Effector CD8-positive, alpha-beta T cell (primary cell): ENCODE results near the gene FAM136A.
"Not testable (repeated sequence)": the region's sequence is repeated elsewhere in the genome, so short reads cannot be mapped to it uniquely, and the experiment has no call there.

Experiments
- DNase-seq: peaks from one replicate; lab custom pipeline; 2025; lab: John Stamatoyannopoulos, UW

Gene FAM136A

DNA sequence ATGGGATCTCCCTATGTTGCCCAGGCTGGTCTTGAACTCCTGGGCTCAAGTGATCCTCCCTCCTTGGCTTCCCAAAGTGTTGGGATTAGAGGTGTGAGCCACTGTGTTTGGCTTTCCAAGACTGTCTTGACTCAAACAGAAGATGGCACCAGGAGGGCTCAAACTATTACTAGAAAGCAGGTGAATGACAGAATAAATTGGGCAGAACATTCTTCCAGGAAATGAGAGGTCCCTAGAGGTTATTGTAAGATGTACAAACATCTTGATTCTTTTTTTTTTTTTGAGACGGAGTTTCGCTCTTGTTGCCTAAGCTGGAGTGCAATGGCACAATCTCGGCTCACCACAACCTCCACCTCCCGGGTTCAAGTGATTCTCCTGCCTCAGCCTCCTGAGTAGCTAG, 4.0 kb downstream of the FAM136A start:
- DNase-seq: not testable (repeated sequence)

DNA sequence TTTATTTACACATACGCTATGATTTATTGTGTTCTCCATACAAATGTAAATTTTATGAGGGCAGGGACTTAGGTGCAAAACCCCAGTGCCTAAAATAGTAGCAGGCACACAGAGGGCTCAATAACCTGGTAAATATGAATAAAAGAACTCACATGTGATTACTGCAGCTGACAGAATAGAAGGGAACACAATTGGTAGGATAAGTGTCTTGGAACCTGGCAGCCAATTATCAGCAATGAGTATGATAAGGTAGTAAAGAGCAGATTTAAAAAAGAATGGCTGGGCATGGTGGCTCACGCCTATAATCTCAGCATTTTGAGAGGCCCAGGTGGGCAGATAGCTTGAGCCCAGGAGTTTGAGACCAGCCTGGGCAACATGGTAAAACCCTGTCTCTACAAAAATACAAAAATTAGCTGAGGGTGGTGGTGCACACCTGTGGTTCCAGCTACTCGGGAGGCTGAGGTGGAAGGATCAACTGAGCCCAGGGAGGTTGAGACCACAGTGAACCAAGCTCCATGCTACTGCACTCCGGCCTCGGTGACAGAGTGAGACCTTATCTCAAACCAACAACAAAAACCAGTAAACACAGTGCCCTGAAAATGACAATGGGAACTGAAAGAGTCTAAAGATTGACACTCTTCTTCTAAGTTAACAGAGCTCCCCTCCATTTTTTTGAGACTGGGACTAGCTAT, 18.2 kb downstream of the FAM136A start:
- no peak for DNase-seq

DNA sequence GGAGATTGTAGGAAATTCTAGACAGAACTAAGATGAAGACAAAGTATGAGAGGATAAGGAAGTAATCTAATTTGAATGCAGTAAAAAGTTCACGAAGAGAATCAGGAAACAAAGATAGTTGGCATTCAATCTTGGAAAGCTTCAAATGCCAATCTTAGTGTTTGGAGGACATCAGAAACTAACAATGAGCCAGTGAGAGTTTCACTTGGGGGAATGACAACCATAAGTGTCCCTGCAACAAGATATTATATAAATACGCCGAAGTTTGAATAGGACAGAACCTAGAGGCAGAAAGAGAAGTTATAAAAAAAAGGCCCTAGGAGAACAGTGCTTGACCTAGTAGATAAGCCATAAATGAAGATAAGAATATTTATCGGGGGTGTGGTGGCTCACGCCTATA, 19.4 kb downstream of the FAM136A start:
- DNase-seq: no peak

DNA sequence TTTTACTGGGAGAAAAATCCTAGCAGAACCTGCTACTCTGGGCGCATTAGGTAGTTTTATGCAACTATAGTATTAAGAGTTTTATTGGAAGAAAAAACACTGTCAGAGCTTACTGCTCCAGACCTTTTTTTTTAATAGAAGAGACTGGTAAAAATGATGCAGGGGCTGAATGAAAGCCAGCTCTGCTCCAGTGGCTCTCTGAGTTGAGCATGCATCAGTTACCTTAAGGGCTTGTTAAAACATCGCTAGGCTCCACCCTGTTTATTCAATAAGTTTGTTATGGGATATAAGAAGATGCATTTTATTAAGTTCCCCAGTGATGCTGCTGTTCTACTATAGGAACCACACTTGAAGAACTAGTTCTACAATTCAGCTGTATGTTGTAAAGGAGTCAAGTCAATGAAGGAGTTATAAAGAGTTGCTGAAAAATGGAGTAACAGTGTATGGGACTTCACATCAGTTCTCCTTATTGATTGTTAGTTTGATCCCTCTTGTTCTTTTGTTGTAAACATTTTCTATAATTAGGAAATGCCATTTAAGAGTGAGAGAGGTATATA, 21.5 kb downstream of the FAM136A start:
- no peak for DNase-seq

DNA sequence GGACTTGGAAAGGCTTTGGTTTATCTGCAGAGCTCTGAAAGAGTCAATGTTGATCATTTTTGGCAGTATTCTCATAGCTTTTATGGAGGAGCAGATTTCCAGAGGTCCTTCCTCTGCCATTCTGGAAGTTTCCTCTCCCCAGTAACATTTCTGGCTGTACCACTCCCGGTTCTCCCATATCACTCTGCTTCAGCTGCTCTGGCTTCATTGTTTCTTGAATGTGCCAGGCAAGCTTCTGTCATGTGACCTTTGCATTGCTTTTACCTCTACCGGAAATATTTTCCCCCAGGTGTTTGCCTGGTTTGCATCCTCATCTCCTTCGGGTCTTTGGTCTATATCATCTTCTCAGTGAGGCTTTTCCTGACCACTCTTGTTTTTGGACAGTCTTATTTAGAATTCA, 31.5 kb downstream of the FAM136A start:
- no peak for DNase-seq

DNA sequence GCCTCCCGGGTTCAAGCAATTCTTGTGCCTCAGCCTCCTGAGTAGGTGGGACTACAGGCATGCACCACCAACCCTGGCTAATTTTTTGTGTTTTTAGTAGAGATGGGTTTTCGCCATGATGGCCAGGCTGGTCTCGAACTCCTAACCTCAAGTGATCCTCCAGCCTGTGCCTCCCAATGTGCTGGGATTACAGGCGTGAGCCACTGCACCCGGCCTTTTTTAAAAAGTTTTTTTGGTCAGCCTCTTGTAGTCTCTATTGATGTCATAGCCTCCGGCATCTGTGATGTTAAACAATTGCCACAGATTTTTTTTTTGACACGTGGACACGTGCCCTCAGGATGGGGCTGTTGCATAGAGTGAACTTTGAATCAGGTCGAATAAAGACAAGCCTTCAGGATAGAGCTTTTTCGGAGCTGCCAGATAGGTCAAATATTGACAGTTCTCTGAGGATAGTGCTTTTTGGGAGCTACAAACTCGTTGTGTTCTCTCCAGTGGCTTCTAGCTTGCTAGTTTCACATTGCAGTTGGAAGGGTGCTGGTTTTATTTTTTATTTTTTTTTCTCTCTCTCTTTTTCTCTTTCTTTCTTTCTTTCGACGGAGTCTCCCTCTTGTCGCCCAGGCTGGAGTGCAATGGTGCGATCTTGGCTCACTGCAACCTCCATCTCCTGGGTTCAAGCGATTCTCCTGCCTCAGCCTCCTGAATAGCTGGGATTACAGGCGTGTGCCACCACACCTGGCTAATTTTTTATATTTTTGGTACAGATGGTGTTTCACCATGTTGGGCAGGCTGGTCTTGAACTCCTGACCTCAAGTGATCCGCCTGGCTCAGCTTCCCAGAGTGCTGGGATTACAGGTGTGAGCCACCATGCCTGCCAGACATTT, 32.2 kb downstream of the FAM136A start:
- DNase-seq: not testable (repeated sequence)

DNA sequence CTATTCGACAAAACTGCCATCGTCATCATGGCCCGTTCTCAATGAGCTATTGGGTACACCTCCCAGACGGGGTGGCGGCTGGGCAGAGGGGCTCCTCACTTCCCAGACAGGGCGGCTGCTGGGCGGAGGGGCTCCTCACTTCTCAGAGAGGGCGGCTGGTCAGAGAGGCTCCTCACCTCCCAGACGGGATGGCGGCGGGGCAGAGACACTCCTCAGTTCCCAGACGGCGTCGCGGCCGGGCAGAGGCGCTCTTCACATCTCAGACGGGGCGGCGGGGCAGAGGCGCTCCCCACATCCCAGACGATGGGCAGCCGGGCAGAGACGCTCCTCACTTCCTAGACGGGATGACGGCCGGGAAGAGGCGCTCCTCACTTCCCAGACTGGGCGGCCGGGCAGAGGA, 34.9 kb downstream of the FAM136A start:
- not testable (repeated sequence) for DNase-seq

DNA sequence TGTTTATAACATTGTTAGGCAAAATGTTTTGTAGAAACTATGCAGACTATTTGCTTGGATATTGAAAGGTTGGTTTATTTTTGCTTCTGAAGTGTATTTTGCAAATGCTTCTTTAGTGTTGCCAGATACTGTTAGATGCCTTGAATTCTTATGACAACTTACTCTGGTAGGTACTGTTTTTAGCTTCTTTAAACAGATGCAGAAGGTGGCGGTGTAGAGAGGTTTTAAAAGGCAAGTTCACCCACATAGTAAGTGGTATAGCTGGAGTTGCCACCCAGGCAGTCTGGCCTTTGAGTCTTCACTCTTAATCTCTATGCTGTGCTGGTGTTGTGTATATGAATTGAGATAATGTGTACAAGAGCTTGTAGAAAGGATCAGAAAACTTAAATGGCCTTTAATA, 40.4 kb downstream of the FAM136A start:
- no peak for DNase-seq

DNA sequence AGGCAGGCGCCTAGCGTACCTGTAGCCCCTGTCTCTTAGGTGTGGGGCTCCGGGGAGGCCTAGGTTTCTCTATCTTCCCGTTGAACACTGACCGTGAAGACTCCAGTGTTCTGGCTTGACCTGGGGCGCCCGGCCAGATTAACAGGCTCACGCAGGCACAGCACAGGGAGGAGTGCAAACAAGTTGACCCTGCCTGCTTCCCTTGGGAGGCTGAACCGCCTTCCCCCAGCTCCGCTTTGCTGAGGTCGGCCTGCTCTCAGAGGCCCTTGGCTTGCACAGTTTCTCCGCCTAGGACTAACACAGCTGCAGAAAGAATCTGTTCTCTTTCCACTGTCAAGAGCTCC, 43.4 kb downstream of the FAM136A start:
- no peak for DNase-seq

DNA sequence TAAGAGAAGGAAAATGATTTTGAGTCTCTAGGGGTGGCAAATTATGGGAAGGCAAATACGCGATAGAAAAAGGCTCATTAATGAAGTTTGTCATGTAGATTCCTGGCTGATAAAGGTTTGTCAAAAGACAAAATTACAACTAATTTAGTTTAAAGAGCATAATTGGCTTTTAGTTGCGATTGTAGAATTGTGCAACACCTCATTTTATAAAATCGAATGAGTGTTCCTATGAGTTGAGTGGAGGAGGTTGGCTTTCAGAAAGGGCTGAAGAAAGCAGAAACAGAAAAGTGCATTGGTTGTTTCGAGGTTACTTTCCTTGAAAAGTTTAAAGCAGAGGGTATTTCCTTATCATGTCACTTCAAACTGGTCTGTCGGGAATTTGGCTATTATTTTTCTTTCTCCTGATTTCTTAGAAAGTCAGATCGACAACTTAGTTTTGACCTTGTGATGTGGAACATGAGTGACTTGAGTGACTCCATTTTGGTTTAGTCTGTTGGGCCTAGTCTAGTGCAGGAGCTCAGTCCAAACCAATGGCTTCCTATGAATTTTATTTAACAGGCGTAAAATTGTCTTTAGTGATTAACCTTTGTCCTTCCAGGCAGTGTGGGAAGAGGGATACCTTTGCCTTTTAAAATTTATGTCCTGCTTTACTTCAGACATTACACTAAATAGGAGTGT, 46.1 kb downstream of the FAM136A start:
- DNase-seq: no peak

DNA sequence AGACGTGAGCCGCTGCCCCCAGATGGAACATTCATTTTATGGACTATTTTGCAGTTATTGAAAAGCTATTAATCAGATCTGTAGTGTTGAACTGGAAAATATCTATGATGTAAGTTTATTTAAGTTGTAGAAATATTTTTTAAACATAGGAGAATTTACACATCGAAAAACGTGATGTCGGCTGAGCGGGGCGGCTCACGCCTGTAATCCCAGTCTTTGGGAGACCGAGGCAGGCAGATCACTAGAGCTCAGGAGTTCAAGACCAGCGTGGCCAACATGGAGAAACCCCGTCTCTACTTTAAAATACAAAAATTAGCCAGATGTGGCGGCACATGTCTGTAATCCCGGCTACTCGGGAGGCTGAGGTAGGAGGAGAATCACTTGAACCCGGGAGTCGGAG, 51.4 kb downstream of the FAM136A start:
- no peak for DNase-seq

DNA sequence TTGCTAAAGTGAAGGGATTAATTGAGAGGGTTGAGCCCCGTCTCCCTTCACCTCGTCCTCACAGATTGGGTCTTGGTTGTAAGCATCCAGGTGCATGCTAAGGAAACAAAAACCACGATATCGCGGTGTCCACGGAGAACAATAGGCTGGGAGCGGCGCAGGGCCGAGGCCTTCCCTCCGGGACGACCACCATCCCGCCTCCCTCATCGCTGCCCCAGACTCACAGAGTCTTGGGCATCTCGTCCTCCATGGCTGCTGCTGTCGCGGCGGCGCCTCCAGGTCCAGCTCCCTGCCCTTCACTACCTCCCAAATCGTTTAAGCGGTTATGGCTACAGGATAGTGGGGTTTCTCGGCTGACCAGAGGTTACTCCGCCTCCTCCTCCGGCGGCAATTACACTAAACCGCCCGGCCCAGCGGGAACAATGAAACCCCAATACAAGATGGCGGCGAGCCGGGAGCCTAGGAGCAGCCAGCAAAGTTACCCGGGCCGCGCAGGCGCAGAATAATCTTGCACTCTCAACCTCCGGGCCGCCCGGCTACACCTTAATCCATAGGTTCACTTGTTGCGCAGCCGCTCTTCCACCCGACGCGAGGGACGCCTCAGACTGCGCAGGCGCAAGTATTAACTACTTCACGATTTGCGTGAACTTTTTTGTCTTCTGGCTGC, 53.6 kb downstream of the FAM136A start, which contains the start of gene TIA1:
Gene TIA1 (minus strand): TSS at position 448 of the 667 bp plus-strand sequence. CDS start 198 bp downstream, at position 250.
- DNase-seq: peak; percentile 99

DNA sequence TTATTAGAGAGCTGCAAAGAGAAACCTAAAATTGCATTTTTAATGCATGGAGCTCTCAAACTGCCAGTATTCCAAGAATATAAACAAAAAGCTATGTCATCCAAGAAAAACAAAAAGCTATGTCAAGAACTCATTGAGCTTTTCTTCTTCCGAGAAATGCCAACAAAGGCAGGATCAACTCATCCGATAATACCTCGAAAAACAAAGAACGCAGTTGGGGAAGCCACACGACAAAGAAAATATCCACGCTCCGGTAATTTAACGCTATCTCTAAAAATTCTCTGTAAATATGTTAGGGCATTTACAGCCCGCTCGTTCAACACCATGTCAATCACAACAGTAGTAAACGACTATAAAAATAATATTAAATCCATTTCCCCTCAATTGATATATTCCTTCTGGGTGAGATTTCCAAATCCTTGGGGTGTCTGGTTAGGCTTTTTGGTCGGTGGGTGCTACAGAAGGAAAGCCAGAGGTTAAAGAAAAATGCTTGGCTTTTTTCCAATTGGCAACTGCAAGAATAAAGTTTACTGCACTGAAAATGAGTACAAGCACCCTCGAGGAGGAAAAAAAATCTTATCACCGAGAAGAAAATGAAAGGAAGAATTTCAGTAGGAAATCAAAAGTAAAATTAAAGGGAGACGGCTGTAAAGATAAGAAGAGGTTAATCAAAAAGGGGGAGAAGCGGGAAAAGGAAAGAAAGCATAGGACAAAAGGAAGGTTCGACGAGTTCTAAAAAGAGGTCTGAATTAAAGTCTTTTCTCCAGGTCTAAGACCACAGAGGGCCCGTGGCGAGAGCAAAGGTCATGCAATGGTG, 54.3 kb downstream of the FAM136A start:
- DNase-seq: no peak
